Body of pancreas (tissue), 4 donors: ENCODE data around the gene AFG1L.

Experiments used
- POLR2A ChIP-seq, 3 donors: fragments of 450-650 bp; IDR thresholded peaks; one replicate each; pipeline ENCODE4 v1.6.1; 2016; ENCODE audit warnings: antibody characterized with exemption in 3 of 3, mild to moderate bottlenecking in 2 of 3
- TF ChIP-seq, protein P1 (sequence below), 7 experiments: fragments of 450-650 bp in 4 of 7; fragments of 200-600 bp in 3 of 7; sonication (generic) in 3 of 7; IDR thresholded peaks; one replicate each; pipeline ENCODE4 v1.5.1; 2016 to 2019; ENCODE audit warnings: antibody characterized with exemption in 7 of 7

DNA sequence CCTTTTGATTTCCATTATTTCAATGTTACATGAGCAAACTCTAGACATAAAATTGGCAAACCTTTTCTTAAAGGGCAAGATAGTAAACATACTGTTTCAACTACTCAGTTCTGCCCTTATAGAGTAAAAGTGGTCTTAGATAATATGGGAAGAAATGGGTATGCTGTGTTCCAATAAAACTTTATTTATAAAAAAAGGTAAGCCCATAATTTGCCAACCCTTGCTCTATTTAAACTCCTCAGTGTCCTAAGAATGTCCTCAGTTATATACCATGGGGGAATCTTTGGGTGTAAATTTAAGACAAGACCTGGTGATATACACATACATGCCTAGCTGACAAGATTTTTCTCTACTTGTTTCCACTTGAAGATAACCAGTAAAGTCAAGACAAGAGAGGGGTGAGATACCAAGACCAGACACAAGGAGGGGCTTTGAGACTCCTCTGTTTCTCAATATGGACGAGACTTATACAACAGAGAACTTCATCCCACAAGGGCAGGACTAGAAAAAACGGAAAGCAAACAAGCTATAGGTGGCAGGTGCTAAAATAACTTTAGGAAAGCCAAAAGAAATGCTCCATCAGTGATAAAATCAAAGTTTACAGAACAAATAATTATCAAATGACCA lies 44.5 kb upstream of the AFG1L start:
- TF ChIP-seq, protein P1, sequence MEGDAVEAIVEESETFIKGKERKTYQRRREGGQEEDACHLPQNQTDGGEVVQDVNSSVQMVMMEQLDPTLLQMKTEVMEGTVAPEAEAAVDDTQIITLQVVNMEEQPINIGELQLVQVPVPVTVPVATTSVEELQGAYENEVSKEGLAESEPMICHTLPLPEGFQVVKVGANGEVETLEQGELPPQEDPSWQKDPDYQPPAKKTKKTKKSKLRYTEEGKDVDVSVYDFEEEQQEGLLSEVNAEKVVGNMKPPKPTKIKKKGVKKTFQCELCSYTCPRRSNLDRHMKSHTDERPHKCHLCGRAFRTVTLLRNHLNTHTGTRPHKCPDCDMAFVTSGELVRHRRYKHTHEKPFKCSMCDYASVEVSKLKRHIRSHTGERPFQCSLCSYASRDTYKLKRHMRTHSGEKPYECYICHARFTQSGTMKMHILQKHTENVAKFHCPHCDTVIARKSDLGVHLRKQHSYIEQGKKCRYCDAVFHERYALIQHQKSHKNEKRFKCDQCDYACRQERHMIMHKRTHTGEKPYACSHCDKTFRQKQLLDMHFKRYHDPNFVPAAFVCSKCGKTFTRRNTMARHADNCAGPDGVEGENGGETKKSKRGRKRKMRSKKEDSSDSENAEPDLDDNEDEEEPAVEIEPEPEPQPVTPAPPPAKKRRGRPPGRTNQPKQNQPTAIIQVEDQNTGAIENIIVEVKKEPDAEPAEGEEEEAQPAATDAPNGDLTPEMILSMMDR (IDR thresholded peaks at IDR 0.05): no peak
- TF ChIP-seq POLR2A (IDR thresholded peaks at IDR 0.05): no peak
